ENCODE data around the gene GIMAP8. TPM values are rescaled to one million over a fixed set of nuclear protein-coding genes. Genes with fewer than 3 reads are reported as not detected.

Gene GIMAP8
- 8.0 TPM for polyA plus RNA-seq (ENCODE audit: insufficient read length)
- long read RNA-seq, donor 1: 0 reads
- long read RNA-seq, donor 2, full-length matches to known transcripts: 1 of 1 reads
- long read RNA-seq, donor 2, partial matches to known transcripts: 0 of 1 reads
- long read RNA-seq, donor 2, other reads (novel, unspliced or antisense): 0 of 1 reads
- long read RNA-seq, donor 3: 0 reads
- long read RNA-seq, donor 4: 0 reads
- long read RNA-seq, donor 5, full-length matches to known transcripts: 3 of 3 reads
- long read RNA-seq, donor 5, partial matches to known transcripts: 0 of 3 reads
- long read RNA-seq, donor 5, other reads (novel, unspliced or antisense): 0 of 3 reads
- long read RNA-seq, donor 6, full-length matches to known transcripts: 1 of 1 reads
- long read RNA-seq, donor 6, partial matches to known transcripts: 0 of 1 reads
- long read RNA-seq, donor 6, other reads (novel, unspliced or antisense): 0 of 1 reads
- long read RNA-seq, donor 7, full-length matches to known transcripts: 2 of 2 reads
- long read RNA-seq, donor 7, partial matches to known transcripts: 0 of 2 reads
- long read RNA-seq, donor 7, other reads (novel, unspliced or antisense): 0 of 2 reads
- long read RNA-seq, donor 8, full-length matches to known transcripts: 1 of 8 reads
- long read RNA-seq, donor 8, partial matches to known transcripts: 7 of 8 reads
- long read RNA-seq, donor 8, other reads (novel, unspliced or antisense): 0 of 8 reads

DNA sequence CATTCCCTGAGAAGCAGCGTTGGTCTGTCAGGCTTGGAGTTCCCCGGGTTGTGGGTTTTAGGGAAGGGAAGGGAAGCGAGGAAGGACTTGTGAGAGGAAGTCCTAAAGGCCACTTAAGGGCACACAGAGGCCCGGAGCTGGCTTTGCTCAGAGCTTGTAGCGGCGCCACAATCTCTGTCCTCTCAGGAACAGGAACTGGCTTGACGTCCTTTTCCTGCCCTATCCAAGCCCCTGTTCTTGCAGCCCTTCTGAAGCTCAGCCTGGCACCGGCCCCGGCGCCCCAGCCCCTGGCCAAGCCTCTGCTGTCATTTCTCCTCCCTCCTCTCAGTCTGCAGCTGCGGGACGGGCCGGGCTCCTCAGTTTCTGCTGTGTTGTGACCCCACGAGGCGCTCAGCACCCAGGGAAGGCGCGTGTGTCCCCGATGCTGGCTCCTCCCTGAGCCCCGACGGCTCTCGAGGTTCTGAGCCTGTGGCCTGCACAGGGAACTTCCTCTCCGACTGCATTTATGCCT, at the start of gene GIMAP8:
GIMAP8 (plus strand) TSS at position 140 of the 511 bp plus-strand sequence. CDS start 16,069 bp downstream, outside the sequence.
- DNase-seq: no peak

DNA sequence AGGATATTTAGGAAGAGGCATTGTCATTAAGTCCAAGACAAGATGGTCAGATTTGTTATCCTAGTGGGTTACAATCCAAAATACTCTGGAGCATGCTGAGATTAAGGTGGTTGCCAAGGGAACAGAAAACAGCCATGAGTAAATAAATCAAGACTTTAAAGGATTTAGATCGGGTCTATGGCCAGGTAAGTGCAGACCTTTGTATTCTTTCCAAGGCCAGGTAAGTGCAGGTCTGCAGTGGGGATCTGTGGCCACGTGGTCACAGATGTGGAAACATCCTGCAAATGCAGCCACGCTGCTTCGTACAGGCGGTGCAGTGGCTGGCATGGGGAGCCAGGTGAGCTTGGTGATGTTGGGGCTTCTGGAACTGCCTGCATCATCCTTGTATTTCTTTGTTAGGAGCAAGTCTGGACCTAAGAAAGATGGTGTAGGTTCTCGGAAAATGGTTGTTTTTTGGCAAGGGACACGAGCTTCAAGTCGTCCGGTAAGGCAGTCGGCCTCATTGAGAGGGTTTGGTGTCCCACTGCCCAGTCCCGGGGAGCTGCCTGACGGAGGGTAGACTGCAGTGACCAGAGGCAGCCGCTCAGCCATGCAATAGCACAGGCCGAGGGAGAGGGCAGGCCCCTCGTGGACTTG, 49.5 kb upstream of the GIMAP8 start:
- DNase-seq: no peak

DNA sequence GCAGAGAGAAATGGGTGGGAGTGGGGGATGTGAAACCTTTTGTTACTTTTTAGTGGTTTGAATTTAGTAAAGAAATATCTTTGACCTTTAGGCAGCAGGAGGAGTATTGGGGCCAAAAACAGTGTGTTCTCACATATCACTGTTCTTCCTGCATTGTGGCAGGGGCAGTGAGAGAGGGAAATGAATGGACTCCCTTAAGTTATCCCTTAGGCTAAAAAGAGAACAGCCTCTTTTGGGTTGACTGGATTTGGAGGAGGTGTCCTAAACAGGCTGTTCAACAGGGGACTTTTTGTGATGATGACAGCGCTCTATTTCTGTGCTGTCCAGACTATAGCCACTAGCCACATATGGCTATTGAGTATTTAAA, 49.0 kb upstream of the GIMAP8 start:
- no peak for DNase-seq

DNA sequence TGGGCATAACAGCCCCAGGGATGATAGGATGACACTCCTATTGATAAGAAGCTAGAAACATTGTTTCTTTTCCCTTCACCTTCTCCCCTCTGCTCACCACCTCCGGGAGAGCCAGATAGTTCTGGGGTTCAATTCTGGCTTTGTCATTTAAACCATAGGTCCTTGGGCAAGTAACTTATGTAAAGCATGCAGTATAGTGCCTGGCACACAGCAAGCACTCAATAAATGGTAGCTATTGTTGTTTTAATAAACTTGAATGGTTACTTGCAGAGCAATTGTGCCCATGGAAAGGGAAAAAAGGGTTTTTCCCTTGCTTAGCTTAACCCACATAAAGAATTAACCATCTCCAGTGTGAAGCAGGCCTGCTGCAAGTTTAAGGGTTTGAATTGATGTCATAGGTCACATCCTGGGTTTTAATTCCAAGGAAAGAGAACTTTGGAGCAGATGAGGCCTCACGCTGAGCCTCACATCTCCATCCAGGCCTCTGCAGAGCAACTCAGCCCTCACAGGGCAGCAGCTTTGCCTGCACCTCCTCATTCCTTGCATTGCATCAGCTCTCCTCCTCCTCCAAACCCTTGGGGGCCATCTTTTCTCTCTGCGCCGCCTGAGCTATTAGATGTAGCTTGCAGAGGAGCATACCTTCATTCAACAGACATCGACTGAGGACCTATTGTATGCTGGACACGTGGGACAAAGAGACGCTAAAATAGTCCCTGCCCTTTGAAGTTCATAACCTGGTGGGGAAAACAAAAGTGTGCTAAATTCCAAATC, 48.4 kb upstream of the GIMAP8 start:
- DNase-seq: no peak

DNA sequence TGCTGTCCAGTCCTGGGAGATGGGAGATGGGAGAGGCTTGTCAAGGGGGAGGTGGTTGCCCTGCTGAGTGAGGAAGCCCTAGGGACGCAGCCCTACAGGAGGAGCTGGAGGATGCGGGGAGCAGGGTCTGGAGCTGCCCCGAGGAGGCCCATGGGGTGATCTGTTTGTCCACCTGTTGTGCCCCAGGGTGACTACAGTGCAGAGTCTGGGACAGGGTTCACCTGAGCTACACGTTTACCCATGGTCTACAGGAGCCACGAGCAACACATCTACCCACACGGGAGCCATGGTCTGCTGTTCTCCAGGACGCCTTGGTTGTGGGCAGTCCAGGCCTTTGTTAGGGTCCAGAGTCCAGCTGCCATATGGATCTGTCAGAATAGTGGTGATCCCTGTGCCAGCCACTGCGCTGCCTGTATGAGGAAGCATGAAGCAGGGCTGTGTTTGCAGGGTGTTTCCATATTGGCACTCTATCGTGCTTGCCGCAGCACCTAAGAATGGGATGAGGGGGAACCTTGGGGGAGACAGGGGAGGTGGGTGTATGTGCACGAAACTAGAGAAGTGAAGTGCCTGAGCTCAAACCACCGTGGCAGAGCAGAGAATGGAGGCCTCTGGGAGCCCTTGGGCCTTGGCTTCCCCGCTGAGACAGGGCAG, 47.6 kb upstream of the GIMAP8 start:
- DNase-seq: no peak

DNA sequence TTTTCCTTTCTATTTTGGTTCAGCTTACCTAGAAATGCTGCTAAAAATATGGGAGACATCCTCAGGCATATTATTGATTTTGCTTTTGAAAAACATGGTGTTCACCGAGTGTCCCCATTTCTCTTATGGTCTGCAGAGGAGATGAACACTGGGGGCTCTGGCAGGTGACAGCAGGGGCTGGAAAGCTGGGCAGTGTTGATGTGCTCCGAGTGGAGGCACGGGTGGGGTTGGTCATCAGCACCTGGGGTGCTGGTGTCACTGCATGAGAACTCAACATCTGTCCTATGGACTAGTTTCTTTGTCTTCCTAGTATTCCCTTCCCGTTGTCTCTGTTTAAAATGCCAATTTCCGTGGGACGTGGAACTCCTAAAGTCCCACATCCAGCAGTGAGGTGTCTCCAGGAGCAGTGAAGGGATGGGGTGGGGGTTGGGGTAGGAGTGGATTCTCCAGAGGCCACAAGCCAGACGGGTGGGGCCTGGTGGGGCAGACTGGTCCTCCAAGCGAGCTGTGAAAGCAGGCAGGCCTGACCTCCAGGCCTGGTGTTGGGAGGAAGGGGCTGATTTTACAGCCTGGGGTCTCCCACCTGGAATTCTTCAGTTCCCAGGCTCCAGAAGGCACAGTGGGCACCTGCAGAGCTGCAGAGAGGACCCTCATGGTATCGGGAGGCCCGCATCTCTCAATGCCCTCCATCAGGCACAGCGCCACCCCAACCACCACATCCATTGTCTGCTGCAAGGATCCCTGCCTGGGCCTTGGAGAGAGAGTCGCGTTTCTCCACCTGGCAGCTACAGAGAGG, 46.9 kb upstream of the GIMAP8 start:
- DNase-seq: no peak

DNA sequence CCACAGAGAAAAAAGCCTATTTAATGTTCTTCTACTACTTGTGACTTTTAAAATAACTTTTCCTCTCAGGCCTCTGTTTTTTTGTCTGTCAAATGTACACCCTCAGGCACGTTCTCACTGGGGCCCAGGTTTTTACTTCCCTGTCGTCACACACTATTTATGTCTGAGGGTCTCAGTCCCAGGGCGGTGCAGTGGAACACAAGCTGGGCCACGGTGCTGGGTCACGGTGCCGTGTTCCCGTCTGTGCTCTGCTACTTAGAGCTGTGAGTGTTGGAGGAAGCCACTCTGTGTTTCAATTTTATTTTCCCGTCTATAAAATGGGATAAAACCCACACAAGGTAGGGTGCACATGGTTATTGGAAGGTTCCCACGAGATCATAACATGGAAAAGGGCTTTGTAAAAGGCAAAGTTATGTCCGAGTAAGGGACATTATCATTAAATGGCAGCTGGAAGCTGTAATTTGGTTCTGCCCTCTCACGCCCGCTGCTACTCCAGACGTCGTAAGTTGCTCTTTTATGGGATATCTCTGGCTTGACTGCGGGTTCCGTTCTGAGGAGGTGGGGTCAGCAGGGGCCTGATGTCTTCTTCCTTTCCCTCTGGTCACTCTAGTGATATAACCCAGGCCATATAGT, 46.1 kb upstream of the GIMAP8 start:
- no peak for DNase-seq

DNA sequence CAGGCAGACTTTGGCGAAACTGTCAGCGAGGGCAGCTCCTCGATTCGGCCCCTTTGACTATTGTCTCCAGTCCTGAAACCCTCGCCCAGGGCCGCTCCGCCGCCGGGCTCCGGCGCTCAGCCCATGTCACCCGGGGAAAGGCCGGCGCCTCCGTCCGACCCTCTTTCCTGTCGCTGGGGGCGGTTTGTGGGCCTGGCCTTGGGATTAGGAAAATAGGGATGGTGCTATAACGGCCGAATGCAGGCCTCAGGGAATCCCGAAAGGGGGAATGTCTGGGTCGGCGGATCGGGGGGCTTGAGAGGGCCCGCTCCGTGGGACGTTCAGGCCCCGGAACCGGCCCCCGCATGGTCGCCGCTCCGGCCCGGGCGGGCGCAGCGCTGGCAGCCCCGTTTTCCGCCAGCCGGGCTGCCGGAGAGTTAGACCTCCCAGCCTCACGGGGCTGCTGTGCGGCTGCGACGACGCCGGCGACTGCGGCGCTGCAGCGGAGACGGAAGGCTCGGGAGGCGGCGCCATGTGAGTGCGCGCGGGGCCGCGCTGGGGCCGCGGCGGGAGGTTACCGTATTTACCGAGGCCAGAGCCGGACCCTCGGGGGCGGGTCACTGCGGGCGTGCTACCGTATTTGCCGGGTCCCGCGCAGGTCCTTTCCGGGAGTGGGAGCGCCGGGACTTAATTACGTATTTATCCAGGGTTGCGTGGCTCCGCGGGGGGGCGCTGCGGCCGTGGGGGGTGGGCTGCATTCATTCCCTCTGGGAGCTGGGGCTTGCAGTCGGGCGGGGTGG, 45.4 kb upstream of the GIMAP8 start:
- peak; percentile 86 for DNase-seq

DNA sequence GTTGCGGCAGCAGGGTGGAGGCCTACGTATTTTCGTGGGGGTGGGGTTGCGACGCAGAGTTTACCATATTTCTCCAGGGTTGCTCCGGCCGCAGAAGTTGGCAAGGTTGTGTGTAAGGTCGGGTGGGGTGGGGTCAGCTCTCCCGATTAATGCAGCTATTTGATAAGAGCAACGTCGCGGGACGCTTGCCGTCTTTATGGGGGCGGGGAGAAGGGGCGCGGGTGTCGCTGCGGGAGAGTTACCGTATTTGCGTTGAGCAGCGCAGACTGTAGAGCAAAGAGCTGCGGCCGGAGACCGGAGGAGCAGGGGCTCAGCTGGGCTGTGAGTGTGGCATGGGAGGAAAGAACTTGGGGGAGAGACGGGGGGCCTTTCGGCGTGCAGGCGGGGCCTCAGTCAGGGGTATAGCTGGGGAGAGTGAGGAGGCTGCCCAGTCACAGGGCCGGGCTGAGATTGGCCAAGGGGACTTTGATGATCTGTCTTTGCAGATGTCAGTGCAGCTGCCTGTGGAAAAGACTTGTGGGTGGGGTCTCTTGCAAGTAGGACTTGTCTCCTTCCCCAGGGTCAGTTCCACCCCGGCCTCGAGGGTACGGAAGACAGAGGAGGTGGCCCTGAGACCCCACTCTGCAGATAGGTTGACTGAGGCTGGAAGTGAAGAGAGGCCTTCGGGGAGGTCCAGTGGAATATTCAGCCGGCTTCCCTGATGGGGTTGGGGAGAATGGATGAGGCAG, 44.7 kb upstream of the GIMAP8 start:
- no peak for DNase-seq

DNA sequence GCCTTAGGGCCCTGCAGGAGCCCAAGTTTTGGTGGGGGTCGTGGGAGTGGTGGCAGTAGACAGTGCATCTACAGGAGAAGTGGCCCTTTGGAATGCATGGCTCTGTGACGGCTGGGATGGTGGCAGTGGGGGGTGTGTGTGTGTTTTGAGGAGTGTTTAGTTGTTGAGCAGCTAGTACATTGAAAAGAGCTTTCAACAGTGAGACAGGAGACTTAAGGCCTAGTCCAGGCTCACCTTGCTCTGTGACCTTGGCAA, 44.2 kb upstream of the GIMAP8 start:
- no peak for DNase-seq

DNA sequence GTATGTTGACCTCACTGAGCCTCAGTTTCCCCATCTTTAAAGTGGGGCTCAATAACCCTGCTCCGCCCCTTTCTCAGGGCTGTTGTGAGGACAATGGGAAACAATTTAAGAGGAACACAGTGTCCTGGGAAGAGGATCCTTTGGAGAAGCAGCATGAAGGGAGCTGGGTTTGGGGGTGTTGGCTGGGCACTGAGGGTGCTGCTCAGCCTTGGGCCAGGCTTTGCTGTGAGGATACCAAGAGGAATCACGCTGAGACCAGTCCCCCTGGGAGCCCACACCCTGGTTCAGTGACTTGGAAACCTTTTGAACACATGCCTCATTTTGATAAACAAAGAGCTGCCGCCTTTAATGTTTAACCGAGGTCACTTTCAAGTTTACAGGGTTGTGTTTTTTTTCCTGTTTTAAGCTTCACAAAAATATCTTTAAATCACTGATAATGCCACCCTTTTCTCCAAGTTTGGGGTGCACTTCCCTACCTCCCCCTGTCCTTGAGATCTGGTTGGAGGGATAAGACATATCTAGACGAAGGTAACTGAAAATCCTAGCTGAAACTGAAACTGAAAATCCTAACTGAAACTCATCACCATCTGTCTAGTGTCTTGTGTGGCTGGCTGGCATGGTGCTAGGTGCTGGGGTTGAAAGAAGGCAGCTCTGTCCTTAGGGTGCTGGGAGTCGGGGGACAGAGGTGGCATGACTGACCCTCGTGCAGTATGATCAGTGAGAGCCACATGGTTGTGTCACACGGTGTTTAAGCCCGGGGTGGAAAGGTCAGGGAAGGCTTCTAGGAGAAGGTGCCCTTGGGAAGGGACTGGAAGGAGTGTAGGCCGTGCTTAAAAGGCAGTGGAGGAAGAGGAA, 43.6 kb upstream of the GIMAP8 start:
- DNase-seq: no peak

DNA sequence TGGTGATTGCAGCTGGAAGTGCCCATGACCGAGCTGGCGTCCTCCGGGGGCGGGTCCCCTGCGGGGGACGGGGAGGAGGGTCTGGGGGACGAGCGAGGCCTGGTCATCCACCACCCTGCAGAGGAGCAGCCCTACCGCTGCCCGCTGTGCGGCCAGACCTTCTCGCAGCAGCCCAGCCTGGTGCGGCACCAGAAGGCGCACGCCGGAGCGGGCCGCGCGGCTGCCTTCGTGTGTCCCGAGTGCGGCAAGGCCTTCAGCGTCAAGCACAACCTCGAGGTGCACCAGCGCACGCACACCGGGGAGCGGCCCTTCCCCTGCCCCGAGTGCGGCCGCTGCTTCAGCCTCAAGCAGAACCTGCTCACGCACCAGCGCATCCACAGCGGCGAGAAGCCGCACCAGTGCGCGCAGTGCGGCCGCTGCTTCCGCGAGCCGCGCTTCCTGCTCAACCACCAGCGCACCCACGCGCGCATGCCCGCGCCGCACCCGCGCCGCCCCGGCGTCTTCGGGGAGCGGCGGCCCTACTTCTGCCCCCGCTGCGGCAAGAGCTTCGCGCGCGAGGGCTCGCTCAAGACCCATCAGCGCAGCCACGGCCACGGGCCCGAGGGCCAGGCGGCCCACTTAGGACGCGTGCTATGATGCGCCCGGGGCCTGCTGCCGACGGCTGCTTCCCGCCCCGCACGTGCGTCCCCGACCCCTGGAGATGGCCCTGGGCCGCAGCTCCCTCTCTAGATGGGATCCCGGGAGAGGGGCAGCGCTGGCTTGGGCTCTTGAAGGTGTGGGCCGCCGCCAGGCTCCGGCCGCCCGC, 42.6 kb upstream of the GIMAP8 start:
- DNase-seq: no peak

DNA sequence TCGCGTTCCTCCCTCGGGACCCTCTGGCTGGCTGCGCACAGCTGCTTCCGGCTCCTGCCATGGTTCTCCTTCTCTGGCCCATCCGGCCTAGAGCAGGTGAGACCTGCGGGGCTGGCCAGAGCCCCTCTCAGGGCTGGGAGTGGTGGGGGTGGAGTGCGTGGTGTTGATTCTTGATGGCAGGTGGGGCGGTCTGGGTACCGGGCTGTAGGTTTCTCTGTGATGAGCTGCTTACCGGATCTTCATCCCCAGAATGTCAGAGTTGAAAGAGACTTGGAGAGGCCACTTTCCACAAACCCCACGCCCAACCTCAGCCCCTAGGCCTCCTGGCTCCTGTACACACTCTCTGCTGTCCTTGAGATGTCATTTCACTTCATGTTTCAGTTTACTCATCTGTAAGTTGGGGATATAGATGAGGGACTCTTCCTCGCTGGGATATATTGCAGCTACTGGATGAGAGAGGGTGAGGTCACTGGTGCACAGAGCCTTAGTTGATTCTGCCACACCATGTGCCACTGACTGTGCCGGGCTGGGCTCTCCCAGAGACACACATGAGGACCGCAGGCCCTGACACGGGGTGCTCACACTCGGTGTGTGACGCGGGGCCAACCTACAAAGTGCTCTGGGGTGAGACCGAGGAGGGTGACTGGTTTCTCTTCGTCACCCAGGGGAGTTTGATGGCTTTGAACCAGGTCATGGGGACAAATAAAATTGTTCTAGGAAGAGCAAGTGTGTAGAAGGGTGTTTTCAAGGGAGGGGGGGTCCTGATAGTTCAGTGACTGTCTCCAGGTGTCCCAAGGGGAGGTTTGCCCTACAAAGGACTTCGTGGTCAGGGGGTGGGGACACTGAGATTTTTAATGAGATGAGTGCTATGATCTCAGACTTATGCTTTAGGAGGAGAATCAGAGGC, 41.8 kb upstream of the GIMAP8 start:
- DNase-seq: no peak

DNA sequence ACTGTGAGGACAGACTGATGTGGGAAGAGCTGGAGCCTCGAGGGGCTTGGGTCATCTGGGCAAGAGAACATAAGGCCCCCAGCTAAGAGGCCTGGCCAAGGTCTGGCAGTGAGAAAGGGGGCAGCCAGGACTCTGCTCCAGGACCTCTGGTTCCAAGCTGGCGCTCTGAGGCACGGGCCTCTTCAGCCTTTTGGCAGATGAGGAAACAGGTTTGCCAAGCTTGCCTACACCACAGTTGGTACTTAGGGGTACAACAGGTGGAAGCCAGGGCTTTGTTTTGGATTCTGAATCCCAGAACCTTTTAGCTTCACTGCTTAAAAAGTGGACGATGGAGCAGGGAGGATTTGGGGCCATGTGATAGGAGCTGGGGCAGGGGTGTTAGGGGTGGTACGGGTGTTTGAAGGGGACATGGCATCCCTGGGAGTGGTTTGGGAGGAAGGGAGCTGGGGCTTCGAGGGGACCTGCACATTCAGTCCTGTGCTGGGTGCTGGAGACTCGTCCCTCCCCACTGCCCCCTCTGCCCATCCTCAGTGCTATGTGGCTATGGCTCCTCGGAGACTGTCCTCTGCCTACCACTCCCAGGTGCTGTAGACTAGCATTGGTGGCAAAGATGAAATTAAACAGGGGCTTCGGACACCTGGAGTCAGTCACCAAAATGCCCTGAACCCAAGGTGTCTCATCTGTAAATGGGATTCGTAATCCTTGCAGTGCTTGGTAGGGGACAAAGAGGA, 41.0 kb upstream of the GIMAP8 start:
- DNase-seq: no peak

DNA sequence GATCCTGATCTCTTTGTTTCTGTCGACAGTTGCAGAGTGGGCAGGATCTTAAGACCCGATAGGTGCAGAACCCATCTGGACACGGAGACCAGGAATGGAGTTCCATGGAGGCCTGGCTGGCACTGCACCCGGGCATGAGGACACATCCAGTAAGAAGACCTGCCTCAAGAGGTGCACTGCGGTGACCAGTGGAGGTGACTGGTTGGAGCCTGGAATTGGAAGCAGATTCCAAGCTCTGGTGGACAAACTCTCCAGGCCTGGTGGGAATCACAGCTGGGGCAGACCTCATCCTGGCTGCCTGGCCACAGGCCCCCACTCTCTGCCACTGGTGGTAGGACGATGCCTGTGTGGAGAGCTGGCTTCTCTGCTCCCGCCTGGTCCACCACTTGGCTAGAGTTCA, 40.3 kb upstream of the GIMAP8 start:
- DNase-seq: no peak

Measured in left kidney (tissue), 8 donors.